SK-N-MC (cell line): Measurements from ENCODE around the gene TTLL6.

Source experiments
- EZH2 ChIP-seq: fragments of 200-600 bp; sonication (generic); IDR thresholded peaks from one replicate; pipeline ENCODE4 v1.6.1; 2017; ENCODE audit warnings: antibody characterized with exemption
- FOXP2 ChIP-seq: optimal IDR thresholded peaks from 2 replicates; pipeline ENCODE3; 2011; ENCODE audit warnings: mild to moderate bottlenecking, moderate library complexity; ENCODE audit not compliant: insufficient read depth; ENCODE audit errors: extremely low read length, control extremely low read depth
- POLR2AphosphoS5 ChIP-seq: IDR thresholded peaks from 2 replicates; pipeline ENCODE4 v1.6.1; 2012; ENCODE audit warnings: mild to moderate bottlenecking, low read depth, low read length, borderline replicate concordance

- TF ChIP-seq POLR2AphosphoS5 (peak; percentile 82), EZH2 (no peak), FOXP2 (no peak)
Observed at GRCh38 chr17:48728232-48729231, 88.5 kb downstream of the TTLL6 start, which contains the start of gene HOXB13.
